HG03045 (cell line): ENCODE results near the gene RIMS3.

ENCODE experiments used
- ATAC-seq: cut with Tn5 transposase; IDR thresholded peaks from one replicate; pipeline ENCODE4 v1.9.1; 2021; ENCODE audit warnings: mild to moderate bottlenecking, moderate library complexity; ENCODE audit not compliant: unreplicated experiment

RIMS3 gene

DNA sequence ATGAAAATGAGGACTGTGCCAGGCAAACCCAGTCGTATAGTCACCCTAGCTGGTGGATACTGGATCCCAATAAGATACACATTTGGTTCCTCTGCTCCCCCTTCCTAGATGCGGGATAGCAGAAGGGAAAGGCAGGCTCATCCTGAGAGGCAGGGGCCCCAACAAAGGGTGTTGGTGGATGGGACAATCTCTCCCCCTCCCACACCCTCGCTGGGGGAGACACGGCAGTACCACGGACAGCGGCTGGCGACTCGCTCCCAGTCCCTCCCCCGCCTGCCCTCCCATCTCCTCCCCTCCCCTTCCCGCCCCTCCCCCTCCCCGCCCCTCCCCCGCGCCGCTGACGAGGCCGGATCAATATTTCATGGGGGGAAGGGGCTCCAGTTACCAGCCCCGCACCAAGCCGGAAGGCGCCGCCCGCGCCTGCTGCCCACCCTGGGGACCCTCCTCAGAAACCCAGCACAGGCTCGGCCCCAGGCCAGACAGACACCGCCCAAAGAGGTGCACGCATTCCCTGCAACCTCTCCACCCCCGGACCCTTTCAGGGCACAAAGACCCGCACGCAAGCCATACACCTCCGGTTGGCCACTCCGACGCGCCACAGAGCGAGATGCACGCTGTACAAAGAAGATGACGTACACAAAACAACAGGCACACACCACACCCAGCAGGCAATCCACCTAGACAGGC lies 11.5 kb downstream of the RIMS3 start:
- ATAC-seq: no peak

DNA sequence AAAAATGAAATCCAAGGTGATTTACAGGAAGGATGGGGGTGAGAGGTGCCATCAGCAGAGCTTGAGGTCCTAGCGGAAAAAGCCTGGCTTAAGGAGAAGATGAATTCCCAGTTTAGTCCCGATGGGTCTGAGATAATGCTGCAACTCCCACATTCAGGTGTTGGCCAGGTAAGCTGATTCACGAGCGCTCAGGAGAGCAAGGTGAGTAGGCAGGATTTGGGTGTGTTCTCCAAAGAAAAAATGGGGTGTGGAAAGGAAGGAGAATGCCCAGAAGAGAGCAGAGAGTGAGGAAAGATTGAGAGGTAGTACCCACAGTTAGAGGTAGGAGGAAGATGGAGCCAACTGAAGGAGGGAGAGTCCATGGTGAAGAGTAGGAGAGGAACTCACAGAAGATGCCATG lies 12.5 kb downstream of the RIMS3 start:
- no peak for ATAC-seq

DNA sequence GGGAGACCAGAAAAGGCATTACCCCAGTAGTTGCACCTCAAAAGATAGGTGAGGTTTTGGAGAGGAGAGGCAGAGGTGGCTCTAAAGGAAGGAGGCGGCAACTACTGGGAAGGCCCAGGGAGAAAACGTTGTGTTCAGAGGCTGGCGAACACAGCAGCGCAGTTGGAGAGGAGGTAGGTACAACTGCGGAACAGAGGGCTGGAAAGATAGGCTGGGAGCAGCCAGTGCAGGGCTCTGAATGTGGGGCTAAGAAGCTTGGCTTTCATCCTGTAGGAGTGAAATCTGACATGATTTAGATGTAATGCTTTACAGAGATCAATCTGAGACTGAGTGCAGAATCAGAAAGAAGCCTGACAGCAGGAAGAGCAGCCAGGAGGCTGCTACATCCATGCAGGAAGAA lies 13.0 kb downstream of the RIMS3 start:
- no peak for ATAC-seq

DNA sequence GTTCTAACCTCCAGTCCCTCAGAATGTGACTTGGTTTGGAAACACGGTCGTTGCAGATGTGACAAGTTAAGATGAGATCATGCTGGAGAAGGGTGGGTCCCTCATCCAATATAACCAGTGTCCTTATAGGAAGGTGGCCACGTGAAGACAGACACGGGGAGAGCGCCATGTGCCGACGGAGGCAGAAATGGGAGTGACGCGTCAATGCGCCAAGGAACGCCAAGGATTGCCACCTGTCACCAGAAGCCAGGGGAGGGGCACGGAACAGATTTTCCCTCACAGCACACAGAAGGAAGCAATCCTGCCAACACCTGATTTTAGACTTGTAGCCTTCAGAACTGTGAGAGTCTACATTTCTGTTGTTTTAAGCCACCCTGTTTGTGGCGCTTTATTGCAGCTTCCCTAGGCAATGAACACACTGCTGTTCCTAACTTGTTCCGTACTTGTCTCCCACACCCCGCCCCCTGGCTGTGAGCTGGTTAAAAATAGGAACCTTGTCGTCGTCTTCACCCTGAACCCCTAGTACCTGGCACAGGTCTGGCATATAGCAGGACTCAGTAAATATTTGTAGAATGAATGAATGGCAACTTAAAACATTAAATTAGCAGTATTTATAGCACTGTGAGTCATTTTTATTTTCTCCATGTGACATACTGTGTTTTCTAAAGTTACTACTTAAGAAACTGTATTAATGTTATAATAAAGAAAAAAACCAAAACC lies 14.2 kb downstream of the RIMS3 start:
- no peak for ATAC-seq

DNA sequence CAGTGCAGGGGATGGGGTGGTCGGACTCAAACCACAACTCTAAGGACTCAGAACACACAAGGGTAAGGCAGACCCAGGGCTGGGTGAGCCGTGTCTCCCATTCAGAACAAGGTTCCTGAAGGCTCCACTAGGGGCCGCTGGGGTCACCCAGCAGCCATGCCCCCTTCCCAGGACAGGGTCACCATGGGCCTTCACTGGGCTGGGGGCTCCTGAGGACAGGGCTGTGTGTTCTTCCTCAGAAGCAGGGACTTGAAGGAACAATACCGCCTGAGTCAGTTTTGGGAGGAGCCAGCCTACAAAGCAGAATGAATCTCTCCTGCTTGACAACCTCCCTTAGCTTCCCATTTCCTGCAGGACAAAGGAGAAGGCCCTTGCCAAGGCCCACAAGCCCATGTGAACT lies 15.4 kb downstream of the RIMS3 start:
- ATAC-seq: no peak

DNA sequence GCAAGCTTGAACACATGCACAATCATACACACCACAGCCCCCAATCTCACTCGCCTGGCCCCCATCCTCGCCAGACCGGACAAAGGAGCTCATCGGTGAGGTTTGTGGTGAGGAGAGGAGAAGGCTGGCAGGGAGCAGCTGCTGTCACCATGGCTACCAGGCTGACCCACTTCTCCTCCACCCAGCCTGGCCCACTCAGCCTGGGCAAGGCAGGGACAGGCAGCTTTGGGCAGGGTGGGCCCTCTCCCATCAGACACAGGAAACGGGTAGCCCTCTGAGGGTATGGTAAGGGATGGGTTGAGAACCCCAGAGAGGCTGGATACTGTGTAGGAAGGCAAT lies 15.9 kb downstream of the RIMS3 start:
- ATAC-seq: no peak

DNA sequence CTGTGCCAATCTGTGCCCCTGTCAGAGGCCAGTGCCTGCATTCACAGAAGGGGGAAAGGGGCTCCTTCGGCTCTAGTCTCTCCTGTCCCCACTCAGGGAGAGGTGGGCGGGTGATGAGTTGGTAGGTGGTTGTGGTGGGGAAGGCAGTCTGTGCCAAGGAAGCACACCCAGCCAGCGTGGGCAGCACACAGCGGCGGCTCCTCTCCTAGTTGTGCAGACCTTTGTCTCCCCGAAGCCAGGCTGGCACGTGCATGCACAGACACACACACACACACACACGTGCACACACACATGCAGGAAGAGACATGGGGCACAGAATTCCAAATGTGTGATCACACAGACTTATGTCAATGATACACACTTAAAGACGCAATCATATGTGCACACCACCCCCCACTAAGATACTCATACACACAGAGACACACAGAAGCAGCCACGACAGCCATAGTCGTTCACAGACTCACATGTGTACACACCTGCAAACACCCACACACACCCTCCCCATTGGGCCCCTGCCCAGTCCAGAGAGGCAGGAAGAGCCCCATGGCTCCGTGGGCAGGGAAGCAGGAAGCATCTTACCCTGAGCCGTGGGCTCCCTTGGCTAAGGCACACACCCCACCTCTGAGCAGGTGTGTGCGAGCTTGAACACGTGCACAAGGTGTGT lies 16.4 kb downstream of the RIMS3 start:
- ATAC-seq: no peak

DNA sequence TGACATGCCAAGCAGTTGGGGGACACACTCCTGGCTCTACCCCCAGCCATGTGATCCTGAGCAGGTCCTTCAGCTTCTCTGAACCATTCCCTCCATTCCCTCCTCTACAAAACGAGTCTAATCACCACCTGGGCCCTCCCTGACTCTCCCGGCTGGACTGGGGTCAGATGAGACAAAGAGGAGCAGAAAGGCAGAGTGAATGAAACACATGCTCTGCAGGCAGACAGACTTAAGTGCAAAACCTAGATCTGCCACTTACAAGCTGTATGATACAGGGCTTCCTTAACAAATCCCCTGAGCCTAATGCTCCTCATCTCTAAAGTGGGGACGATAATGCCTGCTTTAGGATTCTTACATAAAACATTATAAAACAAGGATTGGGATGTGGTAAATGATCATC lies 17.3 kb downstream of the RIMS3 start:
- no peak for ATAC-seq

DNA sequence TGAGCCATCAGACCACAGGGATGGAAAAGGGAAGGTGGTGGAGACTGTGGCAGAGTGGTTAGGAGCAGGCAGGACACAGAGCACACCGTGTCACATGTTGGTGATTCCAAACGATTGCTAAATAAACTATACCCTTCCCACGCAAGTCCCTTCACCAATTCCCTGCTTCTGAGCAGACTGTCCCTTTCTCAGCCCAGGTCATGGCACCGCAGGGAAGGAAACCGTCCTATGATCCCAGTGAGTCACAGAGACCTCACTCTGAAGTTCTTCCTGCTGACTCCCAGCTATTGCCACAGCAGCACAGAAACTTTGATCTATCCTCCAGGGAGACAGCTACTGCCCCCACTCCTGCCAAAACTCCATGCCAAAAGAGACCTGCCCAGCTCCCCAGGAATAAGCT lies 19.2 kb downstream of the RIMS3 start:
- ATAC-seq: no peak

DNA sequence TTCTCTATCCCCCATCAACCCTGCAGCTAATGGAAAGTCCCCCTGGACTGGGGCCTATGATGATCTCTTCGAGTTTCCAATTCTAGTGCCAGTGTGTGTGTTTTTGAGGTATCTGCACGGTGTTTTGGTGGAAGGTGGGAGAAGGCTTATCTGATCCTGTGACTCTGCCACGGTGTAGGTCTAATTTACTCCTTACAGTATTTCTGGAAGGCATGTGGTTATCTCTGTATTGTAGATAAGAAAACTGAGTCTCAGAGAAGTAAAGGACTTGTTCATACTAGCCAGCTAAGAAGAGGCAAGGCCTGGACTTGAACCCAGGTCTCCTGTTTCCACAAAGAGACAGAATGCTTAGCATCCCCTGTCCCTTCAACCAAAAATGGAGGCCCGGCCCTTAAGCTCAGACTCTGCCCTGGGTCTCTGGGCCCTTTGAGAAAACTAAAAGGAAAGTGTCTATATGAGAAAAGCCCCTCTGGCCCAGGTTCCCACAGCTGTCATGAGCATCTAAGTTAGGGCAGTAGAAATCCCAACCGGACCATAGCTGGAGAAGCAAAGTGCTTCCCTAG lies 20.3 kb downstream of the RIMS3 start:
- ATAC-seq: no peak

DNA sequence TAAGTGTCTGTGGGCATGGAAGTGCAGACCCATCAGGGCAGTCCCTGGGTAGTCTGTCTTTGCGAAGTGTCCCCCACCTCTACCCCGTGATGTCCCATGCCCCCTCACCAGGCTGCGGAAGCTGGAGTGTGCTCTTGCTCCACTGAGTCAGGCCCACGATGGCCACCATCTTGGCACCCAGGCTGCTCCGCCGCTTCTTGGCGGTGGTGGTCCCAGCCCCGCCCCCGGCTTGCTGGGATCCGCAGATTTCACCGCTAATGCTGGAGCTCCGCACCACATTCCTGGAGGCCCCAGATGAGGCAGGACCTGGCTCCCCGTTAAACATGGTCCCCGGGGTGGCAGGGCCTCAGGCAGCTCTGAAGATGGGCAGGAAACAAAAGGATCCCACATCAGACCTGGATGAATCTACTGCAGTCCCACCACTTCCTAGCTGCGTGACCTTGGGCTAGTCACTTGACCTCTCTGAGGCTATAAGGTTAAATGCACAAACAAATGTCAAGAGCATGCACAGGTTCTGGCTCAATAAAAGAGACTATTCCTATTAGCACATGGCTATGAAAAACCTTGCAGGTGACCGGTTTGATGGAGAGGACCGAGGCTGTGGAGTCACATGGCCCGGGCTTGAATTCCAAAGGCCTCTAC lies 23.8 kb downstream of the RIMS3 start:
- no peak for ATAC-seq

DNA sequence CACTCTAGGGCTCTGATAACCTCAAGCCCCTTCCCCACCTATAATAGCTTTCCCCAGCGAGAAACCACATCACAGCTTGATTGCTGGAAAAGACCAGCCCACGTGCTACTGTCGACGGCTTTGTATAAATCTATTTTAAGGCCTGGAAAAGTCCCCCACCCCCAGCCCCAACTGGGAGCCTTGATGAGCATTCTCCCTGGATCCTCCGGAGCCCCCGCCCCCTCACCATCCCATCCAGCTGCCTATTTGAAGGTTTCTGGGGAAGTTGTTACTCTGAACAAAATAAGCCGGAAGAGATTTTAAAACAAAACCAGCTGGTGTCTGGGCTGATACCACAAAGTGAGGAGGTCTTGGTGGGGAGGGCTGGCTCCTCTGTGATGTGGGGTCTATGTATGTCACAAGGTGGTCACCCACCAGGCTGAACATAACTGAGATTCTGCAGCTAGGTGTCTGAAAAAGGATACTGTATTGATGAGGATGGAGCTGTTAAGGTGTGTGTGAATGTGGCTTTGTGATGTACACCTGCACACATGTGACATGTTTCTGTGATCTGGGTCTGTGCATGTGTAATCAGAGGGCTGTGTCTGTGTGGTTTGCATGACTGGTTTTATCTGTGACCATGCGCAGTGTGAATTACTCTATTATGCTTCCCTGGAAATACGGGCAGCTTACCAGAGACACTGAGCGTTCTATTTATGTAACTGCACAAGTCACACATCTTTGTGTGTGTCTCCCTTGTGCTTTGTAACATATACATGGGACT lies 25.0 kb downstream of the RIMS3 start:
- ATAC-seq: no peak

DNA sequence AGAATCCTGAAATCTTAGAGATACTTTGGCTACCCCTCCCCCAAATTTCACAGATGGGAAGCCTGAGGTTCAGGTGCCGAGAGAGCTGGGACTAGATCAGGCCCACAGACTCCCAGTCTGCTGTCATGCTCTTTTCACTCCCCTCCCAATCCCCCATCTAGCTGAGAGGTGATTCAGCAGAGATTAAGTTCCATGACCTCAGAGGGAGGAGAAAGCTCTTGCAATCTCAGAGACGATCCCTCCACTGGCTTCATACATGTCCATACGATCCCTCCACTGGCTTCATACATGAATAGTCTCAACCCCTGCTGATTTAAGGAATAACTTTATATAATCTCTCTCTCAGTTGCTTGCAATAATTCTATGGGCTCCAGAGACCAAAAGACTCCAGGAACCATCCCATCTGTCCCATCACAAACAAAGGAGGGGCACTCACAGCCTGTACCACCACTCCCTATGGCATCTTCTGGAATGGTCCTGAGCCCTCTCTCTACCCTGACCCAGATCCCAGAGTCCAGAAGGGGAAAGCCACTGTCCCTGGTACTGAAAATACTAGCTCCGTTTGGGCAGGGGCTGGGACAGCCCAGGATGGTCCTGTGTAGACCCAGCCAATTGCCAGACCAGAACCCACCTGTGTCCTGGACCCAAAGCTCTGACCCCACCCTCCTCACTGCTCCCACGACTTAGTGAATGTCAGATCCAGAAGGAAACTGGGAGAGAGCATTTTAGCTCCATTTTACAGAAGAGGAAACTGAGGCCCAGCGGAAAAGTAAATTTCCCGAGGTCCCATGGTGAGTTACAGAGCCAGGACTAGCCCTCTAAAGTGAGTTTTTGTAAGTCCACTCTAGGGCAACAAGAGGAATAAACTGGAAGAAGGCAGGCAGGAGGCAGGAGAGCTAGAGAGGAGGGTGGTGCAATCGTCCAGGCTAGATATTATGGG lies 27.1 kb downstream of the RIMS3 start:
- no peak for ATAC-seq

DNA sequence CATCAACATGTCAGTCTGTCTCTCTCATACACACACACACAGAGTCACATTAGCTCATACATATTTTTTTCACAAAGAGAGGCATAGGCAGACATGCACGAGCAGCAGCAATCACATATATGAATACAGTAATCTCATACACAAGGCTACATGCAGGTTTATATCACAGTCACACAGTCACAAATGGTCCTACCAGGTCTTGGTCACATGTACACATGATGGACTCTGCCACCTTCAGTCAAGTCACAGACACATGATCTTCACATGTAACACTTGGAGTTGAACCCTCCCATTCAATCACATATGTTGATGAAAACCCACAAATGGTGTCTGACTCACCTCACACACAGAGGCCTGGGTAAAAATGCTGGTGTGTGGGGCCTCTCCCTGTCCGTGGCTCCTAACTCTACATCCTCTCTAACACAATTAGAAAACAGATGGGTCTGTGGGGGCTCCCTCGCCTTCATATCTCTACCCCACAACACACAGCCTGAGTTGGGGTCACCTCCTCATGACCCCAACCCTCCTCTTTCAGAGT lies 27.9 kb downstream of the RIMS3 start:
- no peak for ATAC-seq

DNA sequence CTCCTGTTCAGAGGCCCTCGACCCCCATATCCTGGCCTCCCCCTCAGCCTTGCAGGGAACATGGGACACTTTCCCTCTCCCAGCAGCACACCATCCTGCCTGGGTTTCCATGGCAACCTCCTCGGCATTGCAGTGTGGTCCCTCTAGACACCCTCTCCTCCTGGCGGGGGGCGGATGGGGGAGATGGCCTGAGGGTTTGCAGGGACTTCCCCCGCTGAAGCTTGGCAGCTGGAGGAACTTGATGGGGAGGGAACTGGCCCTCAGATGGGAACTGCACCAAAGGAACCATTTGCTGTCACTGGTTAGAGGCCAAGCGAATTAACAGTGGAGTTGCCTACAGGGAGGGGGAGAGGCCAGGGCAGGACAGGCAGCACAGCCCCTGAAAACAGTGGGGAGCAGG lies 28.7 kb downstream of the RIMS3 start:
- ATAC-seq: no peak

DNA sequence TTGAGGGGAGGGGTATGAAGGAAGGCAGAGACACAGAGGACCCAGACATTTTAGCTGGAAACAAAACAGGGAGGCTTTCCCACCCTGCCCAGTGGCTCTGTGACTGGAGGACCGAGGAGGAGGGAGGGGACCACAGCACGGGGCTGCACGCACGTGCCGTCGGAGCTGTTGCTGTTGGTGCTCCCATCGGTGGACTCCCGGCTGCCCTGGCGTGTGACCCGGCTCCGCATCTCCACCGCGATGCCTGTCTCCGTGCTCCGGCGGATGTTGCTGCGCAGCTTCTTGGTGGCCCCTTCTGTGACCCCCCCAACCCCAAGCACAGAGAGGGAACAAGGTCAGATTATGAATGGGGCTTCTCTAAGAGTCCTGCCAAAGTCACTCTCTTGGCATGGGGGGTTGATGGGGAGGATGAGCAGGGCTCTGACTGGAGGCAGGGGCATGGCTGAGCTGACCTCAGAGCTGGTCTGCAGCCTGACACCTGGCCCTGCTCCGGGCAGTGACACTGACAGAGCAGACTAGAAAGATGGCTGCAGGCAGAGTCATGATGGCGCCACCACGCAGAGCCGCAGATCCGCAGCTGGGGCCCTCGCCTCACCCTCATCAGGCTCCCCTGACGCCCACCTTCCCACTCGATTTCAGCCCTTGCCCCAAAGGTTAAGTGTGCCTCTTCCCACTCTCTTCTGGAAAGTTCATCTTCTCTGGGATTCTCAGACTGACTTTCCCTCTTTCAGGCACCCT lies 29.6 kb downstream of the RIMS3 start:
- ATAC-seq: no peak

DNA sequence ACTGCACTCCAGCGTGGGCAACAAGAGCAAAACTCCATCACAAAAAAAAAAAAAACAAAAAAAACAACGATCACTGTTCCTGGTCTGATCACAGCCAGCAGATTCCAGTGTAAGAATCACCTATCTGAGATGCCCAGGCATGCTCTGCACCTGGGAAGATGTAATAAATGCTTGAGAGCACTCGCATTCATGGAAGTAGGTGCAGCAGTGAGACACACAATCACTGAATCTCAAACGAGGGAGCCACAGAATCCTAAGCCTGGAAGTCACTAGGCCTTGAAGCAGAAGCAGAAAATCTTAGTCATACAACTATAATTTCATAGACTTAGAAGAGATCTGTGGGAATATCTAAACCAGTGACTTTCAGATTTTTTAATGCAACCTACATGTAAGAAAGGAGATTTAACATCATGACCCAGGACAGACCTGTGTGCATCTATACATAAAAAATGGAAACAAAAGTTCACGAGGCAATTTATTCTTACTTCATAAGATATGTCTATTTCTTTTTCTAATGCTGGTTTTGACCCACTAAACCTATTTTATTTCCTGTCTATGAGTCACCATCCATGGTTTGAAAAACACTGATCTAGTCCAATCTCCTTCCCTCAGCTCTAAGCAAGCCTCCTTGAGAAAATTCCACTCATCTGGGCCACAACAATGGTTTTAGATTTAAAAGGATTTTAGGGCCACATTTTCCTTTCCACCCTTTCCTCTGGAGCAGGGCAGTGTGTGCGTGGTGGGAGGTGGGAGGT lies 30.4 kb downstream of the RIMS3 start:
- no peak for ATAC-seq

DNA sequence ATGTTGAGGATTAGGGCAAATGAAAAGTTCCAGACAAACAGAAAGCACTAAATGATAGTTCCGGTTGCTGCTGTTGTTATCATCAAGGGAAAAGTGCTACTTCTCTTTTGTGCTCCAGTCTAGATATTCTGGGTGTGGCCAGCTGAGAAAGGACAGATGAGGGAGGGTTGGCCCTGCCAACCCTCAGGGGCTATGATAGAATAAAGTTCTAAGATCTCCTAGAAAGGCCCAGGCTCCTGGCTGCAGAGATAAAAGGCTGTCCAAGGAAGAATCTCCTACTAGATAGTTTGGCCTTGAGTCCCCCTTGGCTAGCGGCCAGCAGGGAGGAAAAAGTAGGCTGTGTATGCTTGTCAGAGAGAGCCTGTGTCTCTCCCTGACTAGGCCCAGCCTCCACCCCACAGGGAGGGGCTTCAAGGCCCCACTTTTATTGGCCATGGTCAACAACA lies 31.5 kb downstream of the RIMS3 start:
- ATAC-seq: no peak
